Activated T-helper 2 cell treated with anti-CD3 and anti-CD28 coated beads, Interferon-gamma antibody, Interleukin-2, Interleukin-4, amounts not matched to agents 10 μg/mL and 5 μg/mL and 100 μg/mL, durations not matched to agents 14 hours and 24 hours and 36 hours (primary cell): ENCODE data around the gene CYSTM1. TPM values are rescaled to one million over a fixed set of nuclear protein-coding genes. Genes with fewer than 3 reads are reported as not detected.

ENCODE experiments used
- DNase-seq: peaks from one replicate; pipeline ENCODE4 v3.0.0; 2021; ENCODE audit warnings: low spot score
- H3K27ac Mint-ChIP-seq: one replicate; pipeline ENCODE4 v1.8.0; 2021; ENCODE audit warnings: mixed read lengths
- H3K27me3 Mint-ChIP-seq: one replicate; pipeline ENCODE4 v1.8.0; 2021; ENCODE audit warnings: low read depth, mixed read lengths
- H3K36me3 Mint-ChIP-seq: one replicate; pipeline ENCODE4 v1.8.0; 2021; ENCODE audit warnings: low read depth, mixed read lengths
- H3K4me1 Mint-ChIP-seq: one replicate; pipeline ENCODE4 v1.8.0; 2021; ENCODE audit warnings: low read depth, mixed read lengths
- H3K4me3 Mint-ChIP-seq: one replicate; pipeline ENCODE4 v1.8.0; 2021; ENCODE audit warnings: low read depth, mild to moderate bottlenecking, moderate library complexity, mixed read lengths
- H3K9me3 Mint-ChIP-seq: one replicate; pipeline ENCODE4 v1.8.0; 2021; ENCODE audit warnings: mixed read lengths
- intact Hi-C: fragments of 100-400 bp; cut with micrococcal nuclease; formaldehyde crosslinking; loops from one replicate; pipeline ENCODE4 v1.15.1; 2023
- total RNA-seq: library from RNA; stranded (reverse); gene quantifications from 2 replicates; pipeline ENCODE4 v1.2.3, GENCODE V29; 2022

CYSTM1 gene
- total RNA-seq, 1 donor from 2014 or later = 11.3 TPM

DNA sequence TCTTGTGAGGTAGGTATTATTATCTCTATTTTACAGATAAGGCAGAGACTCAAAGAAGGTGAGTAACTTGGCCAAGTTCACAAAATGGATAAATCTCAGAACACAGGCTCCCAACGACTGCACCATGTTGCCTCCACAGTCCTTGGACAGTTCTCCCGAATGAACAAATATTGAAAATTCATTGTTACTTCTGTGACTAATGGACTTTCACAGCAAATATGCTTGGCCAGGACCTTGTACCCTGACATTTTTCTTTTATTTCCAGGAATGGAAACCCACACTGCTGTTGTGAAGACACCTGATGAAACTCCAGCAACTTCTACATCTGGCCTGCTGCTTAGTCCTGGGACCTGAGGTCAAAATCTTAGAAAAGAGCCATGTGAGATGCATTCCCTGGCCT lies 2.5 kb upstream of the CYSTM1 start:
- Mint-ChIP-seq H3K36me3 (peaks cover 4% of the 10 kb centered on the region), H3K9me3 (no peaks in the 10 kb centered on the region), H3K27me3 (peaks cover 27% of the 10 kb centered on the region), H3K27ac (no peak overlapping the region), H3K4me1 (peaks cover 14% of the 10 kb centered on the region), H3K4me3 (no peak overlapping the region)
- intact Hi-C loops = no loop called here
- no peak for DNase-seq

GRCh38 chr5:140174014-140174413 lies 974 bp upstream of the CYSTM1 start:
- no peaks in the 10 kb centered on the region for H3K9me3 Mint-ChIP-seq
- intact Hi-C loops = loop anchor here (2.0 kb wide), 1 partner anchor 59 kb away; the partner anchor contains the start of gene PURA
- H3K27ac Mint-ChIP-seq = no peak overlapping the region
- H3K4me3 Mint-ChIP-seq = peak overlapping the region; percentile 46
- peaks cover 10% of the 10 kb centered on the region for H3K4me1 Mint-ChIP-seq
- peaks cover 4% of the 10 kb centered on the region for H3K36me3 Mint-ChIP-seq
- H3K27me3 Mint-ChIP-seq = peaks cover 27% of the 10 kb centered on the region
- no peak for DNase-seq

DNA sequence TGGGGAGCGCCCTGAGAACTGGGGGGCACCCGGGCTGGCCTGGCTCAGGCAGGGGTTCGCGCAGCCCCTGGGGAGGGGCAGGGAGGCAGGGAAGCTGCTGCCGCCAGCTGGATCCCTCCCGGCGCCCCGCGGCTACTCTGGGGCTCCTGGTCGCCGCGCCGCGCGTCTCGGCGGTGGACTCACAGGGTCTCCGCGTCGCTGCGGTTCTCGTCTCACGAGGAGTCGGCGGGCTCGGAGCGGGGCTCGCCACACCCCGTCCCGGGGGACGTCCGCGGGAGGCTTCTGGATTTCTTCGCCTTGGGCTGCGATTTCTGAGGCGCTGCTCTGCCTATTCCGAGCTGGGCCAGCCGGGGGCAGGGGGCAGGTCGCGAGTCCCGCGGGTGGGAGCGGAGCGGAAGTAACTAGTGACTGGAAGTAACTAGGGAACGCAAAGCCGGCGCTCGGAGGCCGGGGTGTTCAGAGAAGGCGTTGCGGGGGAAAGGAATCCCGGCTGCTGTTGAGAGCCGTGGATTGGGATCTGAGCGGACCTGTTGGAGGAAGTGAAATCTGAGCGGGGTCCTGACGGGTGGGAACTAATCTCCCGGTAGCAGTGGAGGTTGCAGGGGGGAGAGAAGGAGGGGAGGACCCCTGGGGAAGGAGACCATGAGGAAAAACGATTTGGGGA lies 511 bp downstream of the CYSTM1 start:
- Mint-ChIP-seq H3K4me3 (peak overlapping the region; percentile 93), H3K4me1 (peaks cover 10% of the 10 kb centered on the region)

GRCh38 chr5:140176031-140176387 lies 1.0 kb downstream of the CYSTM1 start:
- Mint-ChIP-seq H3K9me3 (no peaks in the 10 kb centered on the region), H3K4me1 (peaks cover 13% of the 10 kb centered on the region), H3K4me3 (peak overlapping the region; percentile 84), H3K27me3 (peaks cover 25% of the 10 kb centered on the region), H3K36me3 (peaks cover 4% of the 10 kb centered on the region), H3K27ac (peak overlapping the region; percentile 62)
- no peak for DNase-seq
- intact Hi-C loops = loop anchor here (5.0 kb wide), 1 partner anchor 176 kb away; no protein-coding TSS in a partner anchor

More for the DNA sequence above, 511 bp downstream of the CYSTM1 start:
- Mint-ChIP-seq H3K27me3 (peaks cover 27% of the 10 kb centered on the region), H3K36me3 (peaks cover 4% of the 10 kb centered on the region), H3K9me3 (no peaks in the 10 kb centered on the region), H3K27ac (no peak overlapping the region)
- DNase-seq = peak; percentile 49
- intact Hi-C loops = loop anchor here (2.0 to 5.0 kb wide), 2 partner anchors 61 to 177 kb away; partner anchors contain the start of gene PURA

DNA sequence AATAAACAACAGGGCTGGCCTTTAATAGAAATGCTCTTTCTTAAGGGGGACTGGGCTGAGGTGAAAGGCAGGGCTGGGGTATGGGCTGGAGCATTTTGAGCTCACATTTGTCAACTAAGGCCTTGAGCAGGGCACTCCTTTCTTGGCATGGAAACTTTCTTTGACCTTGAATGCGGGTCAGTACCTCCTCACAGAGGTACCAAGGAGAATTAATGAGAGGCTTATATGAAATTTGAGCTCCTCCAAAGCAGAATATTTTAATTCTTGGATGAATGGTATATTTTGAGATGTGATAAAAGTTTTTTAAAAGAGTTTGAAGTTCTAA lies 3.1 kb downstream of the CYSTM1 start:
- peaks cover 13% of the 10 kb centered on the region for H3K4me1 Mint-ChIP-seq
- H3K4me3 Mint-ChIP-seq = no peak overlapping the region
- no peak overlapping the region for H3K27ac Mint-ChIP-seq
- H3K27me3 Mint-ChIP-seq = peaks cover 15% of the 10 kb centered on the region
- peaks cover 4% of the 10 kb centered on the region for H3K36me3 Mint-ChIP-seq
- H3K9me3 Mint-ChIP-seq = no peaks in the 10 kb centered on the region
- intact Hi-C loops = loop anchor here (5.0 kb wide), 1 partner anchor 174 kb away; no protein-coding TSS in a partner anchor
- no peak for DNase-seq

DNA sequence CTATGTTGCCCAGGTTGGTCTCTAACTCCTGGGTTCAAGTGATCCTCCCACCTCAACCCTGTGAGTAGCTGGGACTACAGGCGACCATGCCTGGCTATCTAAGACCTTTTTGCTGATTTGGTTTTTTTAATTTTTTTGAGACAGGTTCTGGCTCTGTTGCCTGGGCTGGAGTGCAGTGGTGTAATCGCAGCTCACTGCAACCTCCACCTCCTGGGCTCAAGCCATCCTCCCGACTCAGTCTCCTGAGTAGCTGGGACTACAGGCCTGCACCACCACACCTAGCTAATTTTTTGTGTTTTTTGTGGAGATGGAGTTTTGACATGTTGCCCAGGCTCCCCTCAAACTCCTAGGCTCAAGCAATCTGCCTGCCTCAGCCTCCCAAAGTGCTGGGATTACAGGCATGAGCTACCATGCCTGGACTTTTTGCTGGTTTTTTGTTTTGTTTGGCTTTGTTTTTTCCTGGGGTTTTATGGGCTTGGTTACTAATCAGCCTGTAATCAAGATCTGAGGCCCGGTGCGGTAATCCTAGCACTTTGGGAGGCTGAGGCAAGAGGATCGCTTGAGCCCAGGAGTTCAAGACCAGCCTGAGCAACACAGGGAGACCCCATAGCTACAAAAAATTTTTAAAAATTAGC lies 3.6 kb downstream of the CYSTM1 start:
- H3K4me3 Mint-ChIP-seq = no peak overlapping the region
- peaks cover 4% of the 10 kb centered on the region for H3K36me3 Mint-ChIP-seq
- peaks cover 13% of the 10 kb centered on the region for H3K4me1 Mint-ChIP-seq
- H3K27ac Mint-ChIP-seq = no peak overlapping the region
- peaks cover 9% of the 10 kb centered on the region for H3K27me3 Mint-ChIP-seq
- intact Hi-C loops = loop anchor here (5.0 kb wide), 1 partner anchor 174 kb away; no protein-coding TSS in a partner anchor
- no peak for DNase-seq
- no peaks in the 10 kb centered on the region for H3K9me3 Mint-ChIP-seq

DNA sequence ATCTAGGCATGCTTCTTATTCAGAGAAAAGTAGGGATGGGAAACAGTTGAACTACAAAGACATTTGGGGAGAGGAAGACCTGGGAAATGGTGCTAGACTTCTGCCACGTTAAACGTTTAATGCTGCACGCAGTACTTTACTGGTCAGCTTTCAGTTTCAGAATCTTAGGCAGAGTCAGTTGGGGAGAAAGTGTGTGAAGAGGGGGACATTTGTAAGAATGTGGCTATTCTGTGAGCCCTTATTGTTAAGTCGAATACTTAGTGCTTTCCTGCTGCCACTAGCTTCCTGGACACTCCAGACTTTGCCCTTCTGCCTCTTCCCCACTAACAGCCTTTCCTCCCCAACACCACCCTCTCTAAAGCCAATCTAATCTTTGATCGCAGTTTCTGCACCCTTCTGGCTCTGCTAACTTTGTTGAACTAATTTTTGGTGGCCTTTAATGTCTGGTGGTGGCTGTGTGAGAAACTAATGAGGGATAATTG lies 6.1 kb downstream of the CYSTM1 start:
- Mint-ChIP-seq H3K4me1 (peaks cover 4% of the 10 kb centered on the region), H3K27ac (no peak overlapping the region), H3K4me3 (no peak overlapping the region), H3K9me3 (no peaks in the 10 kb centered on the region), H3K27me3 (peaks cover under 1% of the 10 kb centered on the region), H3K36me3 (peaks cover under 1% of the 10 kb centered on the region)
- intact Hi-C loops = no loop called here
- DNase-seq = no peak

- no peak for DNase-seq
- intact Hi-C loops = no loop called here
- Mint-ChIP-seq H3K27me3 (no peaks in the 10 kb centered on the region), H3K27ac (no peak overlapping the region), H3K4me1 (peaks cover 3% of the 10 kb centered on the region), H3K36me3 (no peaks in the 10 kb centered on the region), H3K9me3 (no peaks in the 10 kb centered on the region), H3K4me3 (no peak overlapping the region)
These were observed 6.5 kb downstream of the CYSTM1 start for GRCh38 chr5:140181525-140181924.

DNA sequence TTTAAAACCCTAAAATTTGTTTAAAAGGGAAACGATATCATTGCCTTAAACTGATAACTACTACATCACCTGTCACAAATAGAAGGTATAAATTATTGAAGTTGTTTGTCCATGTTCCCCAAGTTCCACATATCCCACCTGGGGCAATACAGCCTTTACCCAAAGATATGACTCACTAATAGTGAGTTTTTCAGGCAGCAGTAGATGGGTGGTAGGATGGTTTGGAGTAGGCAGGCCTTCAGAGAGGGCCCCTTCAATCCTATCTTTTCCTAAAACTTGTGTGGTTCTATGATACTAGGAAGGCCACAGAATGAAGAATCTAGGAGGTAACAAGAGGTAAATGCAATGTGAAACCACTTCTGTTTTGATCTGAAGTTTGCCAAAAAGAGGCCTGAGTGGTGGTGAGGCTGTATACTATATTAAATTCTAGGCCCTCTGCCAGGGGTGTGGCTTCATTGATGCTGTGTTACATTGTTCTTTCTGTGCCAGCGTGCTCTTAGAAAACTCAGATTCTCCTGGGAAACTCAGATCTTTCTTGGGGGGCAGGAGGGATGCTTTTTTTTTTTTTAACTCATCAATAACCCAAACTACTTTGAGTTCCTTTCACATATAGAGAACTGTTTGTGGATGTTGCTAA lies 7.2 kb downstream of the CYSTM1 start:
- H3K27me3 Mint-ChIP-seq = no peaks in the 10 kb centered on the region
- H3K4me1 Mint-ChIP-seq = peaks cover 3% of the 10 kb centered on the region
- no peaks in the 10 kb centered on the region for H3K36me3 Mint-ChIP-seq
- DNase-seq = no peak
- no peak overlapping the region for H3K27ac Mint-ChIP-seq
- intact Hi-C loops = no loop called here
- no peaks in the 10 kb centered on the region for H3K9me3 Mint-ChIP-seq
- no peak overlapping the region for H3K4me3 Mint-ChIP-seq

DNA sequence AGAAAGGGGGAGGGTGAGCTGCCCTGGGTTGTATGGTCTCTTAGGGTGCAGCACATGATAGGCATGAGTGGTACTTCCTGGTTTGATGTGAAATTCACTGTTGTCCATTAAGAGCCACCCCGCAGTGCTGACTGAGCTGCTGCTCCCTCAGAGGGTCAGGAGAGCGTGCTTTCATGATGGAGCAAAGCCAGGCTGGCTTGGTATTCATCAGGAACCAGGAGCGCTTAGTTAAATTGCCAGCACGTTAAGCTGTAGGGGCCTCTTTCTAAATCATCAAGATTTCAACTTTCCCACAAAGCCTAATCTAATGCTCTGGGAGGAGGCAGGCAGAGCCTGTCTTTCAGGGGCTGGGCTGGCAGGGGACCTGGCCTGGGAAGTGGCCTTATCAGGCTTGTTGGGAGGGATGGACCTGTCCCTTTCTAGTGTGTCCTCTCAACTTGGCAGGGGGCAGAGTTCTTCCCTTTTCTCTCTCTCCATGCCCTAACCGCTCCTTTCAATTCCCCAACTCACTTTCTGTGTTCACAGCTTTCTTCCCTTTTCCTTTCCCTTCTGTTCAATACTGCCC lies 7.9 kb downstream of the CYSTM1 start:
- intact Hi-C loops = no loop called here
- Mint-ChIP-seq H3K9me3 (no peaks in the 10 kb centered on the region), H3K27ac (no peak overlapping the region), H3K4me1 (peaks cover 3% of the 10 kb centered on the region), H3K36me3 (no peaks in the 10 kb centered on the region), H3K27me3 (peaks cover 2% of the 10 kb centered on the region), H3K4me3 (no peak overlapping the region)
- no peak for DNase-seq

DNA sequence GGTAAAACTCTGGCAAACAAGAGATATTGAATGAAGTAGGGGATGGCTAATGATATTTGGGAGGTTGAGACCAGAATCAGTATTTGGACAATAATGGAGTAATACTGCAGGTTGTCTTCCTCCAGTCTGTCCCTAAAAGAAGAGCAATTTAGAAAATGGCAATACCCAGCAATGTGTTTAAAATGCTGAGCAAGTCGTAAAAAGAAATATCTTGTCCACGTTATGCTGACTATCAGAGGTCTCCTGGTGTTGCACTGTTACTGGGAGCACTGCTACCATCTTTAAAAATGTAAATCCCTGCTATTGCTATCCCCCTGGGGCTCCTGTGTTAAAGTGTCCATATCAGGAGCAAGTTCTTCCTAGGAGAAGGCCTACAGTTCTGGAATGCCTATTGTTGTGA lies 10.4 kb downstream of the CYSTM1 start:
- Mint-ChIP-seq H3K27me3 (peaks cover 11% of the 10 kb centered on the region), H3K27ac (no peak overlapping the region), H3K9me3 (no peaks in the 10 kb centered on the region), H3K4me1 (peaks cover 3% of the 10 kb centered on the region), H3K4me3 (no peak overlapping the region), H3K36me3 (no peaks in the 10 kb centered on the region)
- intact Hi-C loops = no loop called here
- no peak for DNase-seq

DNA sequence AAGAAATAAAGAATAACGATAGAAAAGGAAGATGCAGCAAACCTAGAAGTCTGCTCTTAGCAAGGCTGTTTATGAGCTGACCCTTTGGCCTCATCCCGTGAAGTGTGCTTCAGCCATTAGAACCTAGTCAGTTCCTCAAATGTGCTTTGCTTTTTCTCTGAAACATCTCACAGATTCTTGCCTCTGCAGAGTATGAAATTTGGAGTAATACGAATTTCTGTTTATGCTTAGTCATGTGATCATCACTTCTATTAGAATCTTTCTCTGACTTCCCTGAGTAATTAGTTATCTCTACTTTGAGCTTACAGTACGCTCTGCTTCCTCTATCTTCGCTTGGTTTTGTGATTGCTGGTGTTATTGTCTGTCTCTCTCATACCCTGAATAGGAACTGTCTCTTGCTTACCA lies 11.3 kb downstream of the CYSTM1 start:
- Mint-ChIP-seq H3K4me1 (no peaks in the 10 kb centered on the region), H3K27me3 (peaks cover 11% of the 10 kb centered on the region), H3K9me3 (no peaks in the 10 kb centered on the region), H3K36me3 (no peaks in the 10 kb centered on the region), H3K27ac (no peak overlapping the region), H3K4me3 (no peak overlapping the region)
- intact Hi-C loops = no loop called here
- no peak for DNase-seq

- Mint-ChIP-seq H3K27me3 (peaks cover 11% of the 10 kb centered on the region), H3K27ac (no peak overlapping the region), H3K4me1 (no peaks in the 10 kb centered on the region), H3K9me3 (no peaks in the 10 kb centered on the region), H3K36me3 (no peaks in the 10 kb centered on the region), H3K4me3 (no peak overlapping the region)
- intact Hi-C loops = no loop called here
- no peak for DNase-seq
These were observed 14.3 kb downstream of the CYSTM1 start for GRCh38 chr5:140189253-140189652.
